WTC11 (cell line): Measurements from ENCODE around the gene EPHA6. TPM values are rescaled to one million over a fixed set of nuclear protein-coding genes. Genes with fewer than 3 reads are reported as not detected.

Experiments
- ATAC-seq: fragments of 200-7000 bp; cut with Tn5 transposase; 2 replicates; pipeline ENCODE4 v1.10.0; 2021; ENCODE audit warnings: mild to moderate bottlenecking, moderate library complexity
- CTCF ChIA-PET: fragments of 300-600 bp; sonication (Branson Sonifier 250); formaldehyde crosslinking; loops from one replicate; lab custom pipeline; 2021; ENCODE audit warnings: antibody characterized with exemption; lab: Charles Lee
- POLR2A ChIA-PET: fragments of 350-600 bp; sonication (Branson Sonifier 250); formaldehyde crosslinking; loops from one replicate; lab custom pipeline; 2021; ENCODE audit warnings: antibody characterized with exemption; lab: Charles Lee
- DNase-seq: peaks from one replicate; pipeline ENCODE4 v3.0.0; 2021; ENCODE audit warnings: low spot score
- H3K27ac Mint-ChIP-seq: 2 replicates; pipeline ENCODE4 v1.8.0; 2021; ENCODE audit warnings: mixed read lengths
- H3K27me3 Mint-ChIP-seq: 2 replicates; pipeline ENCODE4 v1.8.0; 2021; ENCODE audit warnings: low read depth, mild to moderate bottlenecking, moderate library complexity, mixed read lengths
- H3K36me3 Mint-ChIP-seq: 2 replicates; pipeline ENCODE4 v1.8.0; 2021; ENCODE audit warnings: mixed read lengths
- H3K4me1 Mint-ChIP-seq: 2 replicates; pipeline ENCODE4 v1.8.0; 2022; ENCODE audit warnings: mixed read lengths
- H3K4me3 Mint-ChIP-seq: 2 replicates; pipeline ENCODE4 v1.8.0; 2021; ENCODE audit warnings: mild to moderate bottlenecking, moderate library complexity, mixed read lengths
- H3K9me3 Mint-ChIP-seq: 2 replicates; pipeline ENCODE4 v1.8.0; 2021; ENCODE audit warnings: mixed read lengths
- ATF3 ChIP-seq: sonication (generic); formaldehyde crosslinking; conservative IDR thresholded peaks from 2 replicates; pipeline ENCODE4 v1.8.1; 2022; ENCODE audit warnings: mild to moderate bottlenecking, missing genetic modification reagents
- CDX4 ChIP-seq: fragments of 250-450 bp; sonication (Bioruptor Pico); IDR thresholded peaks from 2 replicates; pipeline ENCODE4 v1.9.0; 2021; ENCODE audit warnings: moderate library complexity, mild to moderate bottlenecking, inconsistent platforms, borderline replicate concordance
- CREB1 ChIP-seq: sonication (generic); formaldehyde crosslinking; IDR thresholded peaks from 2 replicates; pipeline ENCODE4 v1.8.0; 2023; ENCODE audit warnings: mild to moderate bottlenecking, missing genetic modification reagents
- FOXJ3 ChIP-seq: sonication (generic); formaldehyde crosslinking; IDR thresholded peaks from 2 replicates; pipeline ENCODE4 v1.9.0; 2021; ENCODE audit warnings: missing genetic modification reagents, mild to moderate bottlenecking, borderline replicate concordance
- FOXK1 ChIP-seq: sonication (generic); formaldehyde crosslinking; IDR thresholded peaks from 2 replicates; pipeline ENCODE4 v1.8.0; 2022; ENCODE audit warnings: mild to moderate bottlenecking, moderate library complexity, missing genetic modification reagents
- HMGA2 ChIP-seq: fragments of 250-450 bp; sonication (Bioruptor Pico); IDR thresholded peaks from 2 replicates; pipeline ENCODE4 v1.4.0; 2021; ENCODE audit warnings: mild to moderate bottlenecking, moderate library complexity
- JAZF1 ChIP-seq: fragments of 250-450 bp; sonication (Bioruptor Pico); IDR thresholded peaks from 2 replicates; pipeline ENCODE4 v1.9.0; 2021; ENCODE audit warnings: moderate library complexity, mild to moderate bottlenecking, inconsistent platforms
- KAT7 ChIP-seq: sonication (generic); formaldehyde crosslinking; IDR thresholded peaks from 2 replicates; pipeline ENCODE4 v1.8.1; 2023; ENCODE audit warnings: missing genetic modification reagents, mild to moderate bottlenecking, borderline replicate concordance
- MAX ChIP-seq: sonication (generic); formaldehyde crosslinking; IDR thresholded peaks from 2 replicates; pipeline ENCODE4 v1.8.0; 2022; ENCODE audit warnings: mild to moderate bottlenecking, missing genetic modification reagents
- MXD4 ChIP-seq: fragments of 250-450 bp; sonication (Bioruptor Pico); IDR thresholded peaks from 2 replicates; pipeline ENCODE4 v1.8.0; 2021; ENCODE audit warnings: mild to moderate bottlenecking, moderate library complexity, borderline replicate concordance
- PRRX2 ChIP-seq: fragments of 250-450 bp; sonication (Bioruptor Pico); IDR thresholded peaks from 2 replicates; pipeline ENCODE4 v1.8.0; 2021; ENCODE audit warnings: mild to moderate bottlenecking
- RORB ChIP-seq: fragments of 250-450 bp; sonication (Bioruptor Pico); IDR thresholded peaks from 2 replicates; pipeline ENCODE4 v1.9.0; 2021; ENCODE audit warnings: mild to moderate bottlenecking
- SOX15 ChIP-seq: fragments of 250-450 bp; sonication (Bioruptor Pico); IDR thresholded peaks from 2 replicates; pipeline ENCODE4 v1.9.0; 2021; ENCODE audit warnings: mild to moderate bottlenecking
- USF1 ChIP-seq: sonication (generic); formaldehyde crosslinking; IDR thresholded peaks from 2 replicates; pipeline ENCODE4 v1.8.0; 2022; ENCODE audit warnings: mild to moderate bottlenecking, missing genetic modification reagents
- ZNF121 ChIP-seq: sonication (generic); formaldehyde crosslinking; IDR thresholded peaks from 2 replicates; pipeline ENCODE4 v1.8.0; 2023; ENCODE audit warnings: missing genetic modification reagents
- ZNF138 ChIP-seq: sonication (generic); formaldehyde crosslinking; conservative IDR thresholded peaks from 2 replicates; pipeline ENCODE4 v1.8.1; 2022; ENCODE audit warnings: mild to moderate bottlenecking, moderate library complexity, missing genetic modification reagents
- ZNF423 ChIP-seq: fragments of 250-450 bp; sonication (Bioruptor Pico); IDR thresholded peaks from 2 replicates; pipeline ENCODE4 v2.1.2; 2022; ENCODE audit warnings: mild to moderate bottlenecking, moderate library complexity
- ZNF671 ChIP-seq: fragments of 250-450 bp; sonication (Bioruptor Pico); IDR thresholded peaks from 2 replicates; pipeline ENCODE4 v1.8.0; 2021; ENCODE audit warnings: mild to moderate bottlenecking
- total RNA-seq: library from RNA; stranded (reverse); gene quantifications from 3 replicates; pipeline ENCODE4 v1.2.3, GENCODE V29; 2021
- TF ChIP-seq, protein P1 (sequence below): sonication (generic); formaldehyde crosslinking; IDR thresholded peaks from 2 replicates; pipeline ENCODE4 v1.8.1; 2023; ENCODE audit warnings: mild to moderate bottlenecking, missing genetic modification reagents, moderate library complexity
- TF ChIP-seq, protein P2 (sequence below): sonication (generic); formaldehyde crosslinking; IDR thresholded peaks from 2 replicates; pipeline ENCODE4 v1.8.0; 2022; ENCODE audit warnings: missing genetic modification reagents
- TF ChIP-seq, protein P3 (sequence below): sonication (generic); formaldehyde crosslinking; IDR thresholded peaks from 2 replicates; pipeline ENCODE4 v1.8.0; 2023; ENCODE audit warnings: mild to moderate bottlenecking, missing genetic modification reagents
- TF ChIP-seq, protein P4 (sequence below): sonication (generic); formaldehyde crosslinking; IDR thresholded peaks from 2 replicates; pipeline ENCODE4 v1.8.1; 2022; ENCODE audit warnings: low read depth, missing genetic modification reagents, borderline replicate concordance

EPHA6 gene
- total RNA-seq, 1 experiment from 2014 or later: 2.1 TPM

- Mint-ChIP-seq H3K4me3 (no peak overlapping the region), H3K9me3 (no peaks in the 10 kb centered on the region), H3K36me3 (no peaks in the 10 kb centered on the region), H3K4me1 (peaks cover 4% of the 10 kb centered on the region), H3K27me3 (no peaks in the 10 kb centered on the region), H3K27ac (no peak overlapping the region)
- ATAC-seq (no peak), DNase-seq (no peak)
- POLR2A ChIA-PET: no interaction called here
- CTCF ChIA-PET: no interaction called here
- TF ChIP-seq CDX4 (CRISPR knock-in tag): no peak
- TF ChIP-seq MXD4 (CRISPR knock-in tag): no peak
- no peak for TF ChIP-seq JAZF1 (CRISPR knock-in tag)
- no peak for TF ChIP-seq RORB (CRISPR knock-in tag)
- TF ChIP-seq PRRX2 (CRISPR knock-in tag): no peak
- TF ChIP-seq ZNF121 (CRISPR knock-in tag): no peak
- no peak for TF ChIP-seq SOX15
- no peak for TF ChIP-seq HMGA2
- TF ChIP-seq ZNF423: no peak
- TF ChIP-seq, protein P1, sequence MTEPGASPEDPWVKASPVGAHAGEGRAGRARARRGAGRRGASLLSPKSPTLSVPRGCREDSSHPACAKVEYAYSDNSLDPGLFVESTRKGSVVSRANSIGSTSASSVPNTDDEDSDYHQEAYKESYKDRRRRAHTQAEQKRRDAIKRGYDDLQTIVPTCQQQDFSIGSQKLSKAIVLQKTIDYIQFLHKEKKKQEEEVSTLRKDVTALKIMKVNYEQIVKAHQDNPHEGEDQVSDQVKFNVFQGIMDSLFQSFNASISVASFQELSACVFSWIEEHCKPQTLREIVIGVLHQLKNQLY (CRISPR knock-in tag): no peak
- no peak for TF ChIP-seq FOXK1
- TF ChIP-seq USF1 (CRISPR knock-in tag): no peak
- TF ChIP-seq MAX (CRISPR knock-in tag): no peak
- no peak for TF ChIP-seq ATF3 (CRISPR knock-in tag)
- TF ChIP-seq, protein P2, sequence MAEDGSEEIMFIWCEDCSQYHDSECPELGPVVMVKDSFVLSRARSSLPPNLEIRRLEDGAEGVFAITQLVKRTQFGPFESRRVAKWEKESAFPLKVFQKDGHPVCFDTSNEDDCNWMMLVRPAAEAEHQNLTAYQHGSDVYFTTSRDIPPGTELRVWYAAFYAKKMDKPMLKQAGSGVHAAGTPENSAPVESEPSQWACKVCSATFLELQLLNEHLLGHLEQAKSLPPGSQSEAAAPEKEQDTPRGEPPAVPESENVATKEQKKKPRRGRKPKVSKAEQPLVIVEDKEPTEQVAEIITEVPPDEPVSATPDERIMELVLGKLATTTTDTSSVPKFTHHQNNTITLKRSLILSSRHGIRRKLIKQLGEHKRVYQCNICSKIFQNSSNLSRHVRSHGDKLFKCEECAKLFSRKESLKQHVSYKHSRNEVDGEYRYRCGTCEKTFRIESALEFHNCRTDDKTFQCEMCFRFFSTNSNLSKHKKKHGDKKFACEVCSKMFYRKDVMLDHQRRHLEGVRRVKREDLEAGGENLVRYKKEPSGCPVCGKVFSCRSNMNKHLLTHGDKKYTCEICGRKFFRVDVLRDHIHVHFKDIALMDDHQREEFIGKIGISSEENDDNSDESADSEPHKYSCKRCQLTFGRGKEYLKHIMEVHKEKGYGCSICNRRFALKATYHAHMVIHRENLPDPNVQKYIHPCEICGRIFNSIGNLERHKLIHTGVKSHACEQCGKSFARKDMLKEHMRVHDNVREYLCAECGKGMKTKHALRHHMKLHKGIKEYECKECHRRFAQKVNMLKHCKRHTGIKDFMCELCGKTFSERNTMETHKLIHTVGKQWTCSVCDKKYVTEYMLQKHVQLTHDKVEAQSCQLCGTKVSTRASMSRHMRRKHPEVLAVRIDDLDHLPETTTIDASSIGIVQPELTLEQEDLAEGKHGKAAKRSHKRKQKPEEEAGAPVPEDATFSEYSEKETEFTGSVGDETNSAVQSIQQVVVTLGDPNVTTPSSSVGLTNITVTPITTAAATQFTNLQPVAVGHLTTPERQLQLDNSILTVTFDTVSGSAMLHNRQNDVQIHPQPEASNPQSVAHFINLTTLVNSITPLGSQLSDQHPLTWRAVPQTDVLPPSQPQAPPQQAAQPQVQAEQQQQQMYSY (CRISPR knock-in tag): no peak
These were observed 29.3 kb downstream of the EPHA6 start for GRCh38 chr3:96843505-96844203.

DNA sequence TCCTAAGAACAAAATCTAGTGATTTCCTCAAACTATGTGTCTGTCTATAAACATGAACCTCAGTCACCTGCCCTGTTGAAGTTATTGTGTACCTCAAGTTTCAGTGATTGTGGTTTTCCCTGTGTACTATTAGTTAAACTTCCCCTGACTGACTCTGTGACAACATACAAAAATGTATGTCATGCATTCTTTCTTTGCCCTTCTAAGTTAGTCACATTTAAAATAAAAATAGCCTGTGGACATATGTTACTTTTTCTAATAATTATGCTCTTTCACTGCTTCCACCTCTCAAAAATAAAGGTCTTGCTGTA, 29.8 kb downstream of the EPHA6 start:
- no peak for TF ChIP-seq KAT7 (CRISPR knock-in tag)
- TF ChIP-seq ZNF138 (CRISPR knock-in tag): no peak
- TF ChIP-seq, protein P3, sequence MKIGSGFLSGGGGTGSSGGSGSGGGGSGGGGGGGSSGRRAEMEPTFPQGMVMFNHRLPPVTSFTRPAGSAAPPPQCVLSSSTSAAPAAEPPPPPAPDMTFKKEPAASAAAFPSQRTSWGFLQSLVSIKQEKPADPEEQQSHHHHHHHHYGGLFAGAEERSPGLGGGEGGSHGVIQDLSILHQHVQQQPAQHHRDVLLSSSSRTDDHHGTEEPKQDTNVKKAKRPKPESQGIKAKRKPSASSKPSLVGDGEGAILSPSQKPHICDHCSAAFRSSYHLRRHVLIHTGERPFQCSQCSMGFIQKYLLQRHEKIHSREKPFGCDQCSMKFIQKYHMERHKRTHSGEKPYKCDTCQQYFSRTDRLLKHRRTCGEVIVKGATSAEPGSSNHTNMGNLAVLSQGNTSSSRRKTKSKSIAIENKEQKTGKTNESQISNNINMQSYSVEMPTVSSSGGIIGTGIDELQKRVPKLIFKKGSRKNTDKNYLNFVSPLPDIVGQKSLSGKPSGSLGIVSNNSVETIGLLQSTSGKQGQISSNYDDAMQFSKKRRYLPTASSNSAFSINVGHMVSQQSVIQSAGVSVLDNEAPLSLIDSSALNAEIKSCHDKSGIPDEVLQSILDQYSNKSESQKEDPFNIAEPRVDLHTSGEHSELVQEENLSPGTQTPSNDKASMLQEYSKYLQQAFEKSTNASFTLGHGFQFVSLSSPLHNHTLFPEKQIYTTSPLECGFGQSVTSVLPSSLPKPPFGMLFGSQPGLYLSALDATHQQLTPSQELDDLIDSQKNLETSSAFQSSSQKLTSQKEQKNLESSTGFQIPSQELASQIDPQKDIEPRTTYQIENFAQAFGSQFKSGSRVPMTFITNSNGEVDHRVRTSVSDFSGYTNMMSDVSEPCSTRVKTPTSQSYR (CRISPR knock-in tag): no peak
- TF ChIP-seq ZNF423: no peak
- TF ChIP-seq ZNF671 (CRISPR knock-in tag): no peak
- TF ChIP-seq FOXJ3: no peak
- TF ChIP-seq, protein P4, sequence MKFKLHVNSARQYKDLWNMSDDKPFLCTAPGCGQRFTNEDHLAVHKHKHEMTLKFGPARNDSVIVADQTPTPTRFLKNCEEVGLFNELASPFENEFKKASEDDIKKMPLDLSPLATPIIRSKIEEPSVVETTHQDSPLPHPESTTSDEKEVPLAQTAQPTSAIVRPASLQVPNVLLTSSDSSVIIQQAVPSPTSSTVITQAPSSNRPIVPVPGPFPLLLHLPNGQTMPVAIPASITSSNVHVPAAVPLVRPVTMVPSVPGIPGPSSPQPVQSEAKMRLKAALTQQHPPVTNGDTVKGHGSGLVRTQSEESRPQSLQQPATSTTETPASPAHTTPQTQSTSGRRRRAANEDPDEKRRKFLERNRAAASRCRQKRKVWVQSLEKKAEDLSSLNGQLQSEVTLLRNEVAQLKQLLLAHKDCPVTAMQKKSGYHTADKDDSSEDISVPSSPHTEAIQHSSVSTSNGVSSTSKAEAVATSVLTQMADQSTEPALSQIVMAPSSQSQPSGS (CRISPR knock-in tag): no peak
- TF ChIP-seq CREB1 (CRISPR knock-in tag): no peak
- CTCF ChIA-PET: no interaction called here
- no peak for ATAC-seq
- H3K4me3 Mint-ChIP-seq: no peak overlapping the region
- no peak overlapping the region for H3K27ac Mint-ChIP-seq
- H3K27me3 Mint-ChIP-seq: no peaks in the 10 kb centered on the region
- H3K9me3 Mint-ChIP-seq: no peaks in the 10 kb centered on the region
- no peak for DNase-seq
- H3K36me3 Mint-ChIP-seq: no peaks in the 10 kb centered on the region
- H3K4me1 Mint-ChIP-seq: peaks cover 4% of the 10 kb centered on the region
- POLR2A ChIA-PET: no interaction called here
